ENCODE measurements around the gene MGAT4B. TPM values are rescaled to one million over a fixed set of nuclear protein-coding genes. Genes with fewer than 3 reads are reported as not detected.

Gene MGAT4B
- total RNA-seq, 1 experiment from 2014 or later: 406 TPM

DNA sequence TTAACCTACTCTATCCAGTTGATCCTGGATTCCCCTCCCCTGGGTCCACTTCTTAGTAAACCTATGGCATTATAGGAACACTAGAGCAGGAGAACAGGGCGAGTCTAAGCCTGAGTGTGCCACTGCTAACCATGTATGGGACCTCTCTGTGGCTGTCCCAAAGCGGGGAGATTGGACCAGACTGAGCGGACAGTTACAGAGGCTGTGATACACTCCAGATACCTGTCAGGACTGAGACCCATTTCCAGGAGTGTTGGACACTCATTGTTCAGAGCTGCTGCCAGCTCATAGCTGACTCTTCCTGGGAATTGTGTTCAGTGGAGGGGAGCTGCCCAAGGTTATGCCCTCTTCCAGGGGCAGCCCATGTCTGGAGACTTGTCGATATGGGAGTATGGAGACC is 24.8 kb downstream of the MGAT4B start:
- intact Hi-C loops (cut with micrococcal nuclease; ENCODE audit: unreplicated experiment): no loop called here
- CTCF ChIA-PET: no interaction called here
- no peak for ATAC-seq

DNA sequence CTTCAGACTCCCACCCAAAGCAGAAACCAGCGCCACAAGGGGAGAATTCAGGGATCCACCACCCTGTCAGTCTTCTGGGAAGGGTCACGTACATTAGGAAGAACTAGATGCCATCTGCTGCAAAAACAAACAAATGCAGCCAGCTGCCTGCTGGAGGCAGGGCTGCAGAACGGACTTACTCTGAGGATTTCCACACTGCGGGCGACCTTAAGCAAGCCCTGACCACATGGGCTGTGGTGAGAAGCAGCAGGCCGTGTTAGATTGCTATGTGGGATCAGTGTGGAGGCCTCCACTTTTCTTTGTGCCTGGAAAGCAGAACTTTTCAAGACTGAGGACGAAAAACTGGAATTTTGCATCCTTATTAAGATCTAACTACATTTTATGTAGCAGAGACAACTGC is 26.3 kb downstream of the MGAT4B start:
- H3K27me3 ChIP-seq (ENCODE audit: control insufficient read depth, insufficient read depth, low read length): no peaks in the 10 kb centered on the region
- H3K27ac ChIP-seq (ENCODE audit: low read length): no peak overlapping the region
- intact Hi-C loops (cut with micrococcal nuclease; ENCODE audit: unreplicated experiment): no loop called here
- POLR2A ChIA-PET: interaction anchor here (0.7 kb wide), 1 partner anchor 14 kb away, joined by 3 read pairs; the partner anchor contains the start of gene LTC4S
- DNase-seq (ENCODE audit: low read depth, low spot score) (no peak), ATAC-seq (no peak)
- TF ChIP-seq, protein P1, sequence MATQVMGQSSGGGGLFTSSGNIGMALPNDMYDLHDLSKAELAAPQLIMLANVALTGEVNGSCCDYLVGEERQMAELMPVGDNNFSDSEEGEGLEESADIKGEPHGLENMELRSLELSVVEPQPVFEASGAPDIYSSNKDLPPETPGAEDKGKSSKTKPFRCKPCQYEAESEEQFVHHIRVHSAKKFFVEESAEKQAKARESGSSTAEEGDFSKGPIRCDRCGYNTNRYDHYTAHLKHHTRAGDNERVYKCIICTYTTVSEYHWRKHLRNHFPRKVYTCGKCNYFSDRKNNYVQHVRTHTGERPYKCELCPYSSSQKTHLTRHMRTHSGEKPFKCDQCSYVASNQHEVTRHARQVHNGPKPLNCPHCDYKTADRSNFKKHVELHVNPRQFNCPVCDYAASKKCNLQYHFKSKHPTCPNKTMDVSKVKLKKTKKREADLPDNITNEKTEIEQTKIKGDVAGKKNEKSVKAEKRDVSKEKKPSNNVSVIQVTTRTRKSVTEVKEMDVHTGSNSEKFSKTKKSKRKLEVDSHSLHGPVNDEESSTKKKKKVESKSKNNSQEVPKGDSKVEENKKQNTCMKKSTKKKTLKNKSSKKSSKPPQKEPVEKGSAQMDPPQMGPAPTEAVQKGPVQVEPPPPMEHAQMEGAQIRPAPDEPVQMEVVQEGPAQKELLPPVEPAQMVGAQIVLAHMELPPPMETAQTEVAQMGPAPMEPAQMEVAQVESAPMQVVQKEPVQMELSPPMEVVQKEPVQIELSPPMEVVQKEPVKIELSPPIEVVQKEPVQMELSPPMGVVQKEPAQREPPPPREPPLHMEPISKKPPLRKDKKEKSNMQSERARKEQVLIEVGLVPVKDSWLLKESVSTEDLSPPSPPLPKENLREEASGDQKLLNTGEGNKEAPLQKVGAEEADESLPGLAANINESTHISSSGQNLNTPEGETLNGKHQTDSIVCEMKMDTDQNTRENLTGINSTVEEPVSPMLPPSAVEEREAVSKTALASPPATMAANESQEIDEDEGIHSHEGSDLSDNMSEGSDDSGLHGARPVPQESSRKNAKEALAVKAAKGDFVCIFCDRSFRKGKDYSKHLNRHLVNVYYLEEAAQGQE (IDR thresholded peaks at IDR 0.05; ENCODE audit: insufficient read depth in 1 of 2, low read depth in 2 of 2, low read length in 1 of 2): no peak
- TF ChIP-seq TCF7L2 (IDR thresholded peaks at IDR 0.05; ENCODE audit: low read depth, low read length): no peak
- TF ChIP-seq, protein P2, sequence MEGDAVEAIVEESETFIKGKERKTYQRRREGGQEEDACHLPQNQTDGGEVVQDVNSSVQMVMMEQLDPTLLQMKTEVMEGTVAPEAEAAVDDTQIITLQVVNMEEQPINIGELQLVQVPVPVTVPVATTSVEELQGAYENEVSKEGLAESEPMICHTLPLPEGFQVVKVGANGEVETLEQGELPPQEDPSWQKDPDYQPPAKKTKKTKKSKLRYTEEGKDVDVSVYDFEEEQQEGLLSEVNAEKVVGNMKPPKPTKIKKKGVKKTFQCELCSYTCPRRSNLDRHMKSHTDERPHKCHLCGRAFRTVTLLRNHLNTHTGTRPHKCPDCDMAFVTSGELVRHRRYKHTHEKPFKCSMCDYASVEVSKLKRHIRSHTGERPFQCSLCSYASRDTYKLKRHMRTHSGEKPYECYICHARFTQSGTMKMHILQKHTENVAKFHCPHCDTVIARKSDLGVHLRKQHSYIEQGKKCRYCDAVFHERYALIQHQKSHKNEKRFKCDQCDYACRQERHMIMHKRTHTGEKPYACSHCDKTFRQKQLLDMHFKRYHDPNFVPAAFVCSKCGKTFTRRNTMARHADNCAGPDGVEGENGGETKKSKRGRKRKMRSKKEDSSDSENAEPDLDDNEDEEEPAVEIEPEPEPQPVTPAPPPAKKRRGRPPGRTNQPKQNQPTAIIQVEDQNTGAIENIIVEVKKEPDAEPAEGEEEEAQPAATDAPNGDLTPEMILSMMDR (IDR thresholded peaks at IDR 0.05): no peak
- TF ChIP-seq SIN3A (IDR thresholded peaks at IDR 0.05; ENCODE audit: borderline replicate concordance, insufficient read depth, low read depth, low read length): no peak
- TF ChIP-seq POLR2AphosphoS5 (IDR thresholded peaks at IDR 0.05; ENCODE audit: low read depth, low read length): no peak
- H3K4me1 ChIP-seq (ENCODE audit: control insufficient read depth, insufficient read depth, low read length): no peaks in the 10 kb centered on the region
- CTCF ChIA-PET: no interaction called here
- no peak overlapping the region for H3K4me3 ChIP-seq (ENCODE audit: low read depth in 2 of 2, low read length in 2 of 2)
- in situ Hi-C loops (cut with HindIII; ENCODE audit: low pct_unique_long_range_greater_than_20kb, low sequenced_read_pairs): no loop called here
- no TSS peak for BruUV-seq (replicated peaks)
- no peaks in the 10 kb centered on the region for H3K36me3 ChIP-seq (ENCODE audit: control insufficient read depth, insufficient read depth, low read length)
- H3K9me3 ChIP-seq (ENCODE audit: control insufficient read depth, insufficient read depth, low read depth, low read length): no peaks in the 10 kb centered on the region

More for the DNA sequence above, 24.8 kb downstream of the MGAT4B start:
- Histone ChIP-seq H3K4me3 (ENCODE audit: low read depth in 2 of 2, low read length in 2 of 2) (no peak overlapping the region), H3K9me3 (ENCODE audit: control insufficient read depth, insufficient read depth, low read depth, low read length) (no peaks in the 10 kb centered on the region), H3K4me1 (ENCODE audit: control insufficient read depth, insufficient read depth, low read length) (no peaks in the 10 kb centered on the region), H3K27ac (ENCODE audit: low read length) (no peak overlapping the region), H3K27me3 (ENCODE audit: control insufficient read depth, insufficient read depth, low read length) (no peaks in the 10 kb centered on the region), H3K36me3 (ENCODE audit: control insufficient read depth, insufficient read depth, low read length) (no peaks in the 10 kb centered on the region)
- TF ChIP-seq POLR2AphosphoS5 (IDR thresholded peaks at IDR 0.05; ENCODE audit: low read depth, low read length): no peak
- TF ChIP-seq, protein P2 (IDR thresholded peaks at IDR 0.05): no peak
- TF ChIP-seq SIN3A (IDR thresholded peaks at IDR 0.05; ENCODE audit: borderline replicate concordance, insufficient read depth, low read depth, low read length): no peak
- TF ChIP-seq TCF7L2 (IDR thresholded peaks at IDR 0.05; ENCODE audit: low read depth, low read length): no peak
- TF ChIP-seq, protein P1 (IDR thresholded peaks at IDR 0.05; ENCODE audit: insufficient read depth in 1 of 2, low read depth in 2 of 2, low read length in 1 of 2): no peak
- in situ Hi-C loops (cut with HindIII; ENCODE audit: low pct_unique_long_range_greater_than_20kb, low sequenced_read_pairs): no loop called here
- BruUV-seq (replicated peaks): no TSS peak
- DNase-seq (ENCODE audit: low read depth, low spot score): no peak
- POLR2A ChIA-PET: no interaction called here

Measured in Panc1 (cell line).